ENCODE measurements around the gene SYTL3. TPM values are rescaled to one million over a fixed set of nuclear protein-coding genes. Genes with fewer than 3 reads are reported as not detected.

SYTL3 gene
- total RNA-seq, 2 experiments from 2014 or later: 97.8 to 101 TPM

DNA sequence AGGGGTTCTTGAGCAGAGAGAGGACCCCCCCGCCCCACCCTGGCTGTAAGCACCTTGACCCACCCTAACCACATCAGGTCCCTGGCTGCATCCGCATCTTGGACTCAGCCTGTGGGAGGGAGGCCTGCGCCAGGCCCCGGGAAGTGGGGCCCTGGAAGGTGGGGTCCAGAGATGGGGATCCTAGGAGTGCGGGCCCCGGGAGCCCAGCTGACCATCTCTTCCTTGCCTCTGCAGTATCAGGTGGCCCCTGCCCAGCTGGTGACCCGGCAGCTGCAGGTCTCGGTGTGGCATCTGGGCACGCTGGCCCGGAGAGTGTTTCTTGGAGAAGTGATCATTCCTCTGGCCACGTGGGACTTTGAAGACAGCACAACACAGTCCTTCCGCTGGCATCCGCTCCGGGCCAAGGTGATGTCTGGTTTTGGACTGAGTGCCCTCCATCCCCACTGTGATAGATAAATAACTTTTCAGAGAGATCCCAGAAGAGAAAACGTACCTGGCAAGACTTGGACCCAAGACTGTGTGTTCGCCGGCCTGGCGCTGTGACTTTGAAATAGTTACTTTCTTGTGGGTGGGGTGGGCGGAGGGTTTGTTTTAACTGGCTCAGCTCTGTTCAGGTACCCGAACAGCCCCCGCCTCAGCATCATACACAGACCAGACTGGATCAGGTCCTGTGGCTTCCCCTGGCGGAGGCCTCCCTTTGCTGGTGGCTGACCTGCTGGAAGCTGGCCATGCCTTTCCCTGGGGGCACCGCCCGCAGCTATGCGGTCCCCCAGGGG is 107.3 kb downstream of the SYTL3 start:
- H3K27me3 Mint-ChIP-seq: no peaks in the 10 kb centered on the region
- DNase-seq: no peak
- H3K27ac Mint-ChIP-seq: peak overlapping the region; percentile 32
- H3K4me1 Mint-ChIP-seq: no peaks in the 10 kb centered on the region
- H3K9me3 Mint-ChIP-seq: no peaks in the 10 kb centered on the region
- peaks cover 11% of the 10 kb centered on the region for H3K36me3 Mint-ChIP-seq
- H3K4me3 Mint-ChIP-seq: no peak overlapping the region

DNA sequence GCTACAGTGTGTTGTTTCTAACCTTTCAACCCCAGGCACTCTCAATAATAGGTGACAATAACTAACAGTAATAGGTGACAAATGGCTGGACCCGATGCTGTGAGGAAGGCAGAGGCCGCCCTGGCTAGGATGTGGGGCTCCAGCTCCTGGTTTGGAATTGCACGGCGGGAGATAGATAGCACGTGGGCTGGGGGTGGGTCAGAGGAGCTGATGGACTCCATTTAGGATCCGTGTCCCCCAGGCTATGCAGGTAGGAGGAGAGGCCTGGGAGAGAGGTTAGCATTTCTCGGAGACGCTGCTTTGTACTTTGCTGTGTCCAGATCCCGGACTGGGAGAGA is 107.9 kb downstream of the SYTL3 start:
- Mint-ChIP-seq H3K9me3 (no peaks in the 10 kb centered on the region), H3K27ac (peak overlapping the region; percentile 32), H3K27me3 (no peaks in the 10 kb centered on the region), H3K4me3 (no peak overlapping the region), H3K4me1 (no peaks in the 10 kb centered on the region), H3K36me3 (peaks cover 16% of the 10 kb centered on the region)
- no peak for DNase-seq

DNA sequence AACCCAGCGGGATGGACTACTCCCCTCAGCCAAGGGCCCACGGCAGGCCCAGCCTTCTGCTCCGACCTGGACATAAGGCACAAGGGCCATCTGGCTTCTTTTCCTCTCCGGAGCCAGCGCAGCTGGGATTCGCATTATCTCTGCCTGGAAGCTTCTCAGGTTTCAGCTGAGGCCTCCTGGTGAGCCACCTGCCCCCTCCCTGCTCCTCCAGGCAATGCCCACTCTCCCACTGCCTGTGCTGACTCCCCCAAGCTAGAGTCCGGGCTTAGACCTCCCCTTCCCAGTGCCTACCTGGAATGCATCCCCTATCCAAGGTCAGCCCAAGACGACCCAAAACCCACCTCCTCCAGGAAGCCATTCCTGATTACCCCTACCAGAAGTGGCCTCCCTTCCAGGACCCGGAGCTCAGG is 108.6 kb downstream of the SYTL3 start:
- no peak overlapping the region for H3K4me3 Mint-ChIP-seq
- no peaks in the 10 kb centered on the region for H3K27me3 Mint-ChIP-seq
- H3K4me1 Mint-ChIP-seq: no peaks in the 10 kb centered on the region
- no peaks in the 10 kb centered on the region for H3K9me3 Mint-ChIP-seq
- peaks cover 18% of the 10 kb centered on the region for H3K36me3 Mint-ChIP-seq
- no peak overlapping the region for H3K27ac Mint-ChIP-seq
- DNase-seq: no peak

DNA sequence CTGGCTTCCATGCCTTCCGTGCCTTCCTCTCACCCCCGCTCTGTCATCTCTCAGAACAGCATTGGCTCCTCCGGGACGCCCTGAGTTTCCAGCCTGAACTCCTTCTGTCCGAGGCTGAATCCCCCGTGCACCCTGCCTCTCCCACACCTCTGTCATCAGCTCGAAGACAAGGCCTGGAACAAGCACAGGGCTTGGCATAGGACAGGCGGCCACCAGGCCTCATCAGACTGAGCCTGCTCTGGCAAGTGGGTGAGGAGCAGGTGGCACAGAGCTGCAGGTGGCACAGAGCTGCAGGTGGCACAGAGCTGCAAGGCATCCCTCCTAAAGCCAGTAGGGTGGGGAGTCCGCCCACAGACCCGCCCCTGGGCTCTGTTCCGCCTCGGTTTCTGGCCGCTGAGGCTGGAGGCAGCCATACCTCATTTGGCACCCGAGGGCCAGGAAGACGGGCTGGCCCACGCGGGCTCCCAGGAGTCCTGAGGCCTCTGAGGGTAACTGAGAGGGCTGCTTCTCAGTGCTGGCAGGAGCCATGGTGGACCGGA is 109.2 kb downstream of the SYTL3 start:
- Mint-ChIP-seq H3K4me1 (no peaks in the 10 kb centered on the region), H3K36me3 (peaks cover 19% of the 10 kb centered on the region), H3K9me3 (no peaks in the 10 kb centered on the region), H3K4me3 (no peak overlapping the region), H3K27ac (peak overlapping the region; percentile 34), H3K27me3 (no peaks in the 10 kb centered on the region)
- no peak for DNase-seq

DNA sequence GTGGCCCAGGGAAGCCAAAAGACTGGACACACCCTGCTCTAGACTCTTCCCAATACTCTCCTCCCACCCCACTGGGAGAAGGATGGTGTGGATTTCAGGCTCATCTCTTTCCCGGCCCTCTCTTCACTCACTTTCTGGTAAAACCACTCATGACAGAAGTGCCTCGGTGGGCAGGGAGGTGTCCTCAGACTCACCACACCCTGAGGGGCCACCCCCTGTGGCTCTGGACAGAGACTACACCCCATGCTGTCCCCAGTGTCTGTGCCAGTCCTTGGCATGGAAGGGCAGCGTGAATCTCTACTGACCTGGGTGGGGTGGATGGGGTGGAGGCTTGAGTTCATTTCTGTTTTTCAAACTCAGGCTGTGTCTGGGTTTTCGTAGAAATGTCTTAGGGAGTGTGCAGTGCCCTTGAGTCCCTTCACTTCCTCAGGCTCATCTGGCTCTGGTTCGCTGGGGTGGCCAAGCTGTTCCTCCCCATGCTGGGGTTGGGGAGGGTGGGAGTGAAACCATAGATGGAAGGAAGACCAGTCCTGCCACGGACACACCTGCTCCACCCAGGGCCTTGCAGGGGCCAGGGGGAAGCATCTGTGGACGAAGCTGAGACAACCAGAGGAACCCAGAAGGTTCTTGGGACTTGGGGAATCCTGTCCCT is 110.2 kb downstream of the SYTL3 start:
- peak overlapping the region; percentile 8 for H3K27ac Mint-ChIP-seq
- H3K4me1 Mint-ChIP-seq: no peaks in the 10 kb centered on the region
- DNase-seq: no peak
- no peaks in the 10 kb centered on the region for H3K9me3 Mint-ChIP-seq
- no peak overlapping the region for H3K4me3 Mint-ChIP-seq
- H3K36me3 Mint-ChIP-seq: peaks cover 27% of the 10 kb centered on the region
- no peaks in the 10 kb centered on the region for H3K27me3 Mint-ChIP-seq

DNA sequence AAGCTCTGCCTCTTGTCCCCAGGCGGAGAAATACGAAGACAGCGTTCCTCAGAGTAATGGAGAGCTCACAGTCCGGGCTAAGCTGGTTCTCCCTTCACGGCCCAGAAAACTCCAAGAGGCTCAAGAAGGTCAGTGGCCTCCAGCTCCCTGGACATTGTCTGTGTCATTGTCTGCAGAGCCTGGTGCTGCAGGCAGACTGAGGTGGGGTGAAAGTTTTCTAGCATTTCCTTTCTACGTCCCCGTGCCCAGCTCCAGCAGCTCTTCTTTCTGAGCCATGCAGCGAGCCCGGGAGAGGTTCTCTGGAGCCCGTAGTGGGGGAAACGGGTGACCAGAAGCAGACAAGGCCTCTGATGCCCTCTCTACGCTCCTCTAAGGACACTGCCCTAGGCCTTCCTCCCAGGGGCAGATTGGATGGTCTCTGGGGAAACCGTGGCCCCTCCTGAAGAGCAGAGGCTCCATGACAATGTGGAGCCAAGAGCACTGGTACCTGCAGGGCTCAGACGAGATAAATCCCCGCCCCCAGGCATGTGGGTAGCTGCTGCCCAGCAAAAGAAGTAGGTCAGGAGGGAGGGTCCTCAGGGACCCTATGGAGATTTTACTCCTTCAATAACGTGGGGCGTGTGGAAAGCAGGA is 110.9 kb downstream of the SYTL3 start:
- no peaks in the 10 kb centered on the region for H3K4me1 Mint-ChIP-seq
- no peaks in the 10 kb centered on the region for H3K27me3 Mint-ChIP-seq
- DNase-seq: no peak
- H3K36me3 Mint-ChIP-seq: peaks cover 31% of the 10 kb centered on the region
- no peak overlapping the region for H3K4me3 Mint-ChIP-seq
- H3K27ac Mint-ChIP-seq: no peak overlapping the region
- no peaks in the 10 kb centered on the region for H3K9me3 Mint-ChIP-seq

DNA sequence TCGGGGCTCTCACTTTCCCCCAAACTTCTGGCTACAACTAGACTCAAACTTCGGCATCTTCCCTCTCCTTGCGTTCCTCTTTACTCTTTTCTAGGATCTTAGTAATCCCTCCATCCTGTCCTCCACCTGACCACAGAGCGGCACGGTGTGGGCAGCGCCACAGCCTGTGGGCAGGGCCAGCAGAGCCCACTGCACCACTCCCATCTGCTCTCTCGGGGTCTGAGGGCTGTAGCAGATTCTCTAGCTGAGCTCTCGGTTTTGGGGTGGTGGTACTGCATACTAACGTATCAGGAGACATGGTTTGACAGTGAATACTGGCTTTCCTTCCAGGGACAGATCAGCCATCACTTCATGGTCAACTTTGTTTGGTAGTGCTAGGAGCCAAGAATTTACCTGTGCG is 111.9 kb downstream of the SYTL3 start:
- no peak overlapping the region for H3K27ac Mint-ChIP-seq
- H3K27me3 Mint-ChIP-seq: no peaks in the 10 kb centered on the region
- no peak overlapping the region for H3K4me3 Mint-ChIP-seq
- no peaks in the 10 kb centered on the region for H3K4me1 Mint-ChIP-seq
- peaks cover 33% of the 10 kb centered on the region for H3K36me3 Mint-ChIP-seq
- no peak for DNase-seq
- no peaks in the 10 kb centered on the region for H3K9me3 Mint-ChIP-seq

DNA sequence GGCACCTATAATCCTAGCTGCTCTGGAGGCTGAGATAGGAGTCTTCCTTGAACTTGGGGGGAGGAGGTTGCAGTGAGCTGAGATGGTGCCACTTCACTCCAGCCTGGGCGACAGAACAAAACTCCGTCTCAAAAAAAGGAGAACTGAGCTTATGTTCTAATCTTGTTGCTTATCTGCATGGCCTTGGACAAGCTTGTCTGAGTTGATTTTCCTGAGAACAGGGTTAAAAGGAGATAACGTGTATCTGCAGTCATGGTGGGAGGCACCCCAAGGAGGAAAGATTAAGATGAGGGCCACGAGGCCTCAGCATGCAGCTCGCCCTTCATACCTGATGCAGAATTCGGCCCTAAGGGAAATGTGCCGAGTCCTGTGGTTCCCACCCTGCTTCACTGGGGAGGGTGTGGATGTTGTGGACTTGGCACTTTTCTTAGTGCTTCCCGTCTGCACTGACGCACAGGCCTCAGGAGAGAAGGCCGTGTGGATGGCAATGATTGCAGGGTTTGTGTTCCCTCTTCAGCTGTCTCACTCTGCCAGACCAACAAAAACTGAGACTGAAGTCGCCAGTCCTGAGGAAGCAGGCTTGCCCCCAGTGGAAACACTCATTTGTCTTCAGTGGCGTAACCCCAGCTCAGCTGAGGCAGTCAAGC is 113.1 kb downstream of the SYTL3 start:
- Mint-ChIP-seq H3K36me3 (peaks cover 33% of the 10 kb centered on the region), H3K9me3 (no peaks in the 10 kb centered on the region), H3K4me3 (no peak overlapping the region), H3K4me1 (no peaks in the 10 kb centered on the region), H3K27me3 (no peaks in the 10 kb centered on the region), H3K27ac (peak overlapping the region; percentile 40)
- no peak for DNase-seq

DNA sequence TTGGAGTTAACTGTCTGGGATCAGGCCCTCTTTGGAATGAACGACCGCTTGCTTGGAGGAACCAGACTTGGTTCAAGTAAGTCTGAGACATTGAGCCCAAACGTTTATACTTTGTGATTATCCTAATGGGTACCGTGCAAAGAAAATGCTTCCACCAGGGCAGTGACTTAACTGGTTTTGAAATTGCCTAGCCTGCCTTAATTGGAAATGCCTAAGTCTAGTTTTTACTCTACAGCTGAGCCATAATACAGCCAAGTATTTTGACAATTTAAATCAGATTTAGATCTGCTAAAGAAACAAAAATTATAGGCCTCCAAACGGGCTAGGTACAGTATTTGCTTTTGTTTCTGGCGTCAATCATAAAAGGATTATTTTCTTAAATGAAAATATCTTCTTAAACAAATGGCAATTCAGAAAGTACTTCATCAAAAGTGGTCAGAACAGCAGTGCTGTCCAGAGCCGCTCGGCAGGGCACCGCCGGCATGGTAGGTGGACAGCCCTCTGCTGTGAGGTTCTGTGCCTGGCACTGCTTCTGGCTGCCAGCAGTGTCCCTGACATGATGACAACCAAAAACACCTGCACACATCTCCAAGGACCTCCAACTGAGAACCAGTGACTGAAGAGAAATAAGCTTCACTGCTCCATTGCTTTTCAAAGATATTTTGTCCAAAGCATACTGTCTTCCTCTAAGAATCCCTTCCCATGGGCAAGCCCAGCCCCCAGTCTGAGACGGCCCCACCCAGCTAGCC is 113.8 kb downstream of the SYTL3 start:
- Mint-ChIP-seq H3K27ac (peak overlapping the region; percentile 74), H3K4me1 (no peaks in the 10 kb centered on the region), H3K27me3 (no peaks in the 10 kb centered on the region), H3K36me3 (peaks cover 36% of the 10 kb centered on the region), H3K4me3 (no peak overlapping the region), H3K9me3 (no peaks in the 10 kb centered on the region)
- DNase-seq: no peak

DNA sequence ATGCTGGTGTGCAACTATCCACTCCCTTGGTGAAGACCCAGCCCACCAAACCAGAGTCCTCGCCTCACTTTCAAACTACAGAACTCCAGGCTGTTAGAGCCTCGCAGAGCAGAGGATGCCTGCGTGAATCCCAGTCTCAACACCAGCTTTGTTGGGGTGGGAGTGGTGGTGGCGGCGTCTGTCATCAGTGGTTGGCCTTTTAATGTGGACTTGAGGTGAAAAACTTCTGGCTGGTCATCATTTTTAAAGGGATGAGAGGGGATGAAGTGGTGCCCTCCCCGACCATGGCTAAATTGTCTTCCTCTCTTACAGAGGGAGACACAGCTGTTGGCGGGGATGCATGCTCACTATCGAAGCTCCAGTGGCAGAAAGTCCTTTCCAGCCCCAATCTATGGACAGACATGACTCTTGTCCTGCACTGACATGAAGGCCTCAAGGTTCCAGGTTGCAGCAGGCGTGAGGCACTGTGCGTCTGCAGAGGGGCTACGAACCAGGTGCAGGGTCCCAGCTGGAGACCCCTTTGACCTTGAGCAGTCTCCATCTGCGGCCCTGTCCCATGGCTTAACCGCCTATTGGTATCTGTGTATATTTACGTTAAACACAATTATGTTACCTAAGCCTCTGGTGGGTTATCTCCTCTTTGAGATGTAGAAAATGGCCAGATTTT is 114.5 kb downstream of the SYTL3 start:
- Mint-ChIP-seq H3K27ac (peak overlapping the region; percentile 77), H3K27me3 (no peaks in the 10 kb centered on the region), H3K9me3 (no peaks in the 10 kb centered on the region), H3K4me3 (no peak overlapping the region), H3K36me3 (peaks cover 36% of the 10 kb centered on the region), H3K4me1 (peaks cover 2% of the 10 kb centered on the region)
- no peak for DNase-seq

DNA sequence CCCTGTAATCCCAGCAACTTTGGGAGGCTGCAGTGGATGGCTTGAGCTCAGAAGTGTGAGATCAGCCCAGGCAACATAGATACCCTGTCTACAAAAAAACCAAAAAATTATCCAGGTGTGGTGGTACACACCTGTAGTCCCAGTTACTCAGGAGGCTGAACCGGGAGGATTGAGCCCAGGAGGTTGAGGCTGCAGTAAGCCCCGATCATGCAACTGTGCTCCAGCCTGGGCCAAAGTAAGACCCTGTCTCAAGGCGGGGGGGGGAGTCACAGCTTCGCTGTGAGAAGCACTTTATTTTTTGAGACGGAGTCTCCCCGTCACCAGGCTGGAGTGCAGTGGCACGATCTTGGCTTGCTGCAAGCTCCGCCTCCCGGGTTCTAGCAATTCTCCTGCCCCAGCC is 115.1 kb downstream of the SYTL3 start:
- peaks cover 8% of the 10 kb centered on the region for H3K4me1 Mint-ChIP-seq
- no peaks in the 10 kb centered on the region for H3K9me3 Mint-ChIP-seq
- H3K4me3 Mint-ChIP-seq: no peak overlapping the region
- H3K27me3 Mint-ChIP-seq: no peaks in the 10 kb centered on the region
- no peak for DNase-seq
- peak overlapping the region; percentile 77 for H3K27ac Mint-ChIP-seq
- peaks cover 40% of the 10 kb centered on the region for H3K36me3 Mint-ChIP-seq

DNA sequence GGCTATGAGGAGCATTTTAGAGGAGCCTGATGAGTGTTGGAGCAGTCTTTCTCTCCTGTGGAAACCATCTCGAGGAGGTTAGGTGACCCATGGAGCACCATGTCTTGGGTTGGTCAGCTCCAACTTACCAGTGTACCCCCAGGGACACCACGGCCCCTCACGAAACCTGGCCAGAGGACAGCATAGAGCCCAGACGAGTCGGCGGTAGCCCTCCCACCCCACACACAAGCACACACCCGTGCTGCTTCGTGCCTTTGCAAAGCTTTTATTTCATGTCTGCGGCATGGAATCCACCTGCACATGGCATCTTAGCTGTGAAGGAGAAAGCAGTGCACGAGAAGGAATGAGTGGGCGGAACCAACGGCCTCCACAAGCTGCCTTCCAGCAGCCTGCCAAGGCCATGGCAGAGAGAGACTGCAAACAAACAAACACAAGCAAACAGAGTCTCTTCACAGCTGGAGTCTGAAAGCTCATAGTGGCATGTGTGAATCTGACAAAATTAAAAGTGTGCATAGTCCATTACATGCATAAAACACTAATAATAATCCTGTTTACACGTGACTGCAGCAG is 115.7 kb downstream of the SYTL3 start:
- H3K27me3 Mint-ChIP-seq: no peaks in the 10 kb centered on the region
- no peak overlapping the region for H3K4me3 Mint-ChIP-seq
- no peaks in the 10 kb centered on the region for H3K9me3 Mint-ChIP-seq
- peak overlapping the region; percentile 50 for H3K27ac Mint-ChIP-seq
- peaks cover 42% of the 10 kb centered on the region for H3K36me3 Mint-ChIP-seq
- H3K4me1 Mint-ChIP-seq: peaks cover 13% of the 10 kb centered on the region
- no peak for DNase-seq

DNA sequence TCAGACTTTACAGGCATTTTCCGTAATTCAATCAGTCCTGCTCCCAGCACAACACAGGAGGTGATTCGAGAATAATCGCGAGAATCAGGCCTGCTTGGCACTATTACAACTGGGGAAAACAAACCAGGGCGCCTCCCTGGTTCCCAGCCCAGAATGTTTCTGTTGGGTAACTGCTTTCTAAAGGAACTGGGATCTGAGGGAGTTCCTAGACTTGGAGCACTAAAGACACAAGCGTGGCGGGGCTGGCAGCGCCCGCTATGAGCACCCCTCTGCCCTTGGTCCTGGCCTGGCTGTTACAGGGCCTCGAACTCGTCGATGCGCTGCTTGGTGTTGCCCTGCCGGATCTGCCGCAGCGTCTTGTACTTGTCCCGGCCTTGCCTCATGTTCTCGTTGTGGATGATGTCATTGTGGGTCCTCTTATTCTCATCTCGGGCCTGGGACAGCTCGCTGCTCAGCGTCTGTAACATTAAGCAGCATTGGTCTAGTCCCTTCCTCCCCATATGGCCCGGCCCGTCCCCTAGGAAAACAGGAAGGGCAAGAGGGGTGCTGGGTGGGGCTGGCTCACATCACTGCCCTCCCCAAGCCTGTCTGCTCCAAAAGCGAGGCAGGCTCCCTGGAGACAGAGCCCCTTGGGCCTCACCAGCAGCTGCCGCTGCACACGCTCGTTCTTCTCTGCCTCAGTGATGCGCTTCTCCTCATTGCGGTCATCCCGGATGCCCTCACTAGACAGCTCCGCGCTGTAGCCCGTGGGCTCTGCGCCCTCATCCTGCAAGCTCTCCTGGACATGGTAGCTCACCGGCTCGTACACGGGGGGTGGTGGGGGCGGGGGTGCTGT is 117.0 kb downstream of the SYTL3 start:
- Mint-ChIP-seq H3K27ac (peak overlapping the region; percentile 61), H3K9me3 (no peaks in the 10 kb centered on the region), H3K27me3 (no peaks in the 10 kb centered on the region), H3K4me1 (peaks cover 26% of the 10 kb centered on the region), H3K4me3 (no peak overlapping the region), H3K36me3 (peaks cover 50% of the 10 kb centered on the region)
- no peak for DNase-seq
